B cell (primary cell): ENCODE data around the gene PYCARD.

Experiments
- CTCF ChIP-seq: fragments of 200-600 bp; IDR thresholded peaks from one replicate; pipeline ENCODE4 v1.8.0; 2022; ENCODE audit warnings: antibody characterized with exemption, mild to moderate bottlenecking
- EZH2 ChIP-seq: IDR thresholded peaks from 2 replicates; pipeline ENCODE4 v1.6.1; 2012; ENCODE audit warnings: borderline replicate concordance, low read depth, mild to moderate bottlenecking, moderate library complexity, low read length; ENCODE audit not compliant: insufficient read depth, poor library complexity, severe bottlenecking

- TF ChIP-seq CTCF = no peak
- TF ChIP-seq EZH2 = no peak
Measured at GRCh38 chr16:31200821-31201568, 1.6 kb downstream of the PYCARD start.
